ENCODE results near the gene SLC22A31. TPM values are rescaled to one million over a fixed set of nuclear protein-coding genes. Genes with fewer than 3 reads are reported as not detected.
A peak's percentile ranks its signal among the peaks of the same experiment; 100 is the strongest.
"Not testable (repeated sequence)": the region's sequence is repeated elsewhere in the genome, so short reads cannot be mapped to it uniquely, and the experiment has no call there.

The SLC22A31 gene
- total RNA-seq, 6 experiments from 2014 or later = 0.19 to 19.3 (median 6.8) TPM; not detected in 2

DNA sequence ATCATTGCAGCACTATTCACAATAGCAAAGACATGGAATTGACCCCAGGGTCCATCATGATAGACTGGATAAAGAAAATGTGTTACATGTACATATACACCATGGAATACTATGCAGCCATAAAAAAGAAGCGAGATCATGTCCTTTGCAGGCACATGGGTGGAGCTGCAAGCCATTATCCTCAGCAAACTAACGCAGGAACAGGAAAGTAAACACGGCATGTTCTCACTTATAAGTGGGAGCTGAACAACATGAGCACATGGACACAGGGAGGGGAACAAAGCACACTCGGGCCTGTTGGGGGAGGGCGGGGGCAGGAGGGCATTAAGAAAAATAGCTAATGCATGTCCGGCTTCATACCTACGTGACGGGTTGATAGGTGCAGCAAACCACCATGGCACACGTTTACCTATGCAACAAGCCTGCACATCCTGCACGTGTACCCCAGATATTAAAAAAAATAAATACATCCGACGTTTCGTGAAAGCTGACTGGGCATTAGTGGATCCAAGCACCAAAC lies 46.1 kb upstream of the SLC22A31 start:
- Histone ChIP-seq H3K36me3 (no peaks in the 10 kb centered on the region), H3K9me3 (no peaks in the 10 kb centered on the region), H3K4me1 (peaks cover 0 to 10% (median 0%) of the 10 kb centered on the region in 4 donors), H3K4me3 (peak overlapping the region in 1 of 3 donors; percentile 51), H3K27me3 (no peaks in the 10 kb centered on the region), H3K27ac (no peak overlapping the region)
- DNase-seq (no peak), ATAC-seq (no peak)
- intact Hi-C loops (cut with DNase I) = no loop called here
- WGBS (ENCODE audit: insufficient coverage, low coverage, low lambda C conversion rate, missing lambda C conversion rate) = 49% methylated on average over 5 of the region's 13 CpGs
- TF ChIP-seq, protein P1, sequence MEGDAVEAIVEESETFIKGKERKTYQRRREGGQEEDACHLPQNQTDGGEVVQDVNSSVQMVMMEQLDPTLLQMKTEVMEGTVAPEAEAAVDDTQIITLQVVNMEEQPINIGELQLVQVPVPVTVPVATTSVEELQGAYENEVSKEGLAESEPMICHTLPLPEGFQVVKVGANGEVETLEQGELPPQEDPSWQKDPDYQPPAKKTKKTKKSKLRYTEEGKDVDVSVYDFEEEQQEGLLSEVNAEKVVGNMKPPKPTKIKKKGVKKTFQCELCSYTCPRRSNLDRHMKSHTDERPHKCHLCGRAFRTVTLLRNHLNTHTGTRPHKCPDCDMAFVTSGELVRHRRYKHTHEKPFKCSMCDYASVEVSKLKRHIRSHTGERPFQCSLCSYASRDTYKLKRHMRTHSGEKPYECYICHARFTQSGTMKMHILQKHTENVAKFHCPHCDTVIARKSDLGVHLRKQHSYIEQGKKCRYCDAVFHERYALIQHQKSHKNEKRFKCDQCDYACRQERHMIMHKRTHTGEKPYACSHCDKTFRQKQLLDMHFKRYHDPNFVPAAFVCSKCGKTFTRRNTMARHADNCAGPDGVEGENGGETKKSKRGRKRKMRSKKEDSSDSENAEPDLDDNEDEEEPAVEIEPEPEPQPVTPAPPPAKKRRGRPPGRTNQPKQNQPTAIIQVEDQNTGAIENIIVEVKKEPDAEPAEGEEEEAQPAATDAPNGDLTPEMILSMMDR (IDR thresholded peaks at IDR 0.05) = no peak
- no peak for TF ChIP-seq POLR2A (IDR thresholded peaks at IDR 0.05)

GRCh38 chr16:89244754-89245153 lies 44.4 kb upstream of the SLC22A31 start:
- ATAC-seq = no peak
- no peaks in the 10 kb centered on the region for H3K36me3 ChIP-seq
- no peak overlapping the region for H3K4me3 ChIP-seq
- no peak overlapping the region for H3K27ac ChIP-seq
- intact Hi-C loops (cut with DNase I) = no loop called here
- no peaks in the 10 kb centered on the region for H3K9me3 ChIP-seq
- DNase-seq = no peak
- no peaks in the 10 kb centered on the region for H3K27me3 ChIP-seq
- TF ChIP-seq, protein P1 (IDR thresholded peaks at IDR 0.05) = no peak
- no peak for TF ChIP-seq POLR2A (IDR thresholded peaks at IDR 0.05)
- WGBS (ENCODE audit: insufficient coverage, low coverage, low lambda C conversion rate, missing lambda C conversion rate) = 48% methylated on average over 5 of the region's 12 CpGs
- peaks cover 0 to 10% (median 0%) of the 10 kb centered on the region in 4 donors for H3K4me1 ChIP-seq

DNA sequence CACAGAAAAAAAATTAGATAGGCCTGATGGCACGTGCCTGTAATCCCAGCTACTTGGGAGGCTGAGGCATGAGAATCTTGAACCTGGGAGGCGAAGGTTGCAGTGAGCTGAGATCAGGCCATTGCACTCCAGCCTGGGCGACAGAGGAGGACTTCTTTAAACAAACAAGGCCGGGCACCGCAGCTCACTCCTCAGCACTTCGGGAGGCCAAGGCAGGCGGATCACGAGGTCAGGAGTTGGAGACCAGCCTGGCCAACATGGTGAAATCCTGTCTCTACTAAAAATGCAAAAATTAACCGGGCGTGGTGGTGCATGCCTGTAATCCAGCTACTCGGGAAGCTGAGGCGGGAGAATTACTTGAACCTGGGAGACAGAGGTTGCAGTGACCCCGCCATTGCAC lies 43.9 kb upstream of the SLC22A31 start:
- DNase-seq; H3K4me3 ChIP-seq; ATAC-seq; H3K9me3 ChIP-seq; H3K36me3 ChIP-seq; intact Hi-C loops (cut with DNase I); H3K27ac ChIP-seq; H3K27me3 ChIP-seq: not testable (repeated sequence)
- H3K4me1 ChIP-seq = peaks cover 0 to 10% (median 0%) of the 10 kb centered on the region in 4 donors
- 27% methylated on average over 10 of the region's 13 CpGs for WGBS (ENCODE audit: insufficient coverage, low coverage, low lambda C conversion rate, missing lambda C conversion rate)

- intact Hi-C loops (cut with DNase I) = no loop called here
- Histone ChIP-seq H3K27me3 (no peaks in the 10 kb centered on the region), H3K27ac (no peak overlapping the region), H3K36me3 (no peaks in the 10 kb centered on the region), H3K4me3 (no peak overlapping the region), H3K4me1 (peaks cover 0 to 10% (median 0%) of the 10 kb centered on the region in 4 donors), H3K9me3 (no peaks in the 10 kb centered on the region)
- ATAC-seq (no peak), DNase-seq (no peak)
- TF ChIP-seq, protein P1 (IDR thresholded peaks at IDR 0.05) = no peak
- no peak for TF ChIP-seq POLR2A (IDR thresholded peaks at IDR 0.05)
- WGBS (ENCODE audit: insufficient coverage, low coverage, low lambda C conversion rate, missing lambda C conversion rate) = 70% methylated on average over 5 of the region's 5 CpGs
These were observed 43.3 kb upstream of the SLC22A31 start for GRCh38 chr16:89243664-89244063.

DNA sequence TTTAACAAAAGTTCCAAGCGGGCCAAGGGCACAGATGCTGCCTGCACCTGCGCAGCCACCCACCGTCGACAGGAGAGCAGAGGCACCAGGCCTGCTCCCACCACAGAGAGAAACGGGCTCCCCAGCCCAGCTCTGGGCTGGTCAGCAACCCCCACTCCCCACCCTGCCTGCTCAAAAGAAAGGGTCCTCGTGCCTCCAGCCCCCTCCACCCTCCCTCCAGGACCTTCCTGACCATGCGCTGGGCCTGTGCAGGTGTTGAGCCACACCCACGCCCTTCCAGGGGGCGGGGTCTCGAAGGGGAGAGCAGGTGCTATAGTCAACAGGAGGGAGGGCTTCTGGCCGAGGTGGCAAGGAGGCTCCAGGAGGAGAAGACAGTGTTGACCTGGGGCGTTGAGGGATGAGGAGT lies 42.5 kb upstream of the SLC22A31 start:
- TF ChIP-seq POLR2A (IDR thresholded peaks at IDR 0.05) = no peak
- TF ChIP-seq, protein P1 (IDR thresholded peaks at IDR 0.05) = no peak
- Histone ChIP-seq H3K4me3 (no peak overlapping the region), H3K27ac (no peak overlapping the region), H3K36me3 (no peaks in the 10 kb centered on the region), H3K4me1 (peaks cover 0 to 10% (median 0%) of the 10 kb centered on the region in 4 donors), H3K9me3 (no peaks in the 10 kb centered on the region), H3K27me3 (no peaks in the 10 kb centered on the region)
- DNase-seq (no peak), ATAC-seq (no peak)
- intact Hi-C loops (cut with DNase I) = no loop called here
- 31% methylated on average over 5 of the region's 12 CpGs for WGBS (ENCODE audit: insufficient coverage, low coverage, low lambda C conversion rate, missing lambda C conversion rate)

Measured in right lobe of liver (tissue), 6 donors.